ENCODE results near the gene OR2A12.

OR2A12 gene

DNA sequence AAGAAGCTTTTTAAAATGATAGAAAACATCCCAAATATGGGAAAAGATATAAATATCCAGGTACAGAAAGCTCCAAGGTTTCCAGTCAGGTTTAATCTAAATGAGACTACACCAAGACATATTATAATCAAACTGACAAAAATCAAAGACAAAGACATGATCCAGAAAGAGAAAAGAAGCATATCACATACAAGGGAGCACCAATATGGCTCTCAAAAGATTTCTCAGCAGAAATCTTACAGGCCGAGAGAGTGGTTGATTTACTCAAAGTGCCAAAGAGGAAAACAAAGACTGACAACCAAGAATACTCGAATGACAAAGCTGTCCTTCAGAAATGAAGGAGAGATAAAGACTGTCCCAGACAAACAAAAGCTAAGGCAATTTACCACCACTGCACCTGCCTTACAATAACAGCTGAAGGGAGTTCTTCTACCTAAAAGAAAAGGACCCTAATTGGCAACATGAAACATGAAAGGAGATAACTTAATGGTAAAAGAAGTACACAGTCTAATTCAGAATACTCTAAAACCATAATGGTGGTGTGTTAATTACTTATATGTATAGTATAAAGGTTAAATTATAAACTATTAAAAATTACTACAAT is 62.2 kb downstream of the OR2A12 start:
- no peak for DNase-seq (ENCODE audit: extremely low read depth, low read depth)
- no peak overlapping the region for H3K4me3 ChIP-seq (replicated peaks; ENCODE audit: low read depth, low read length)
- TF ChIP-seq, protein P1, sequence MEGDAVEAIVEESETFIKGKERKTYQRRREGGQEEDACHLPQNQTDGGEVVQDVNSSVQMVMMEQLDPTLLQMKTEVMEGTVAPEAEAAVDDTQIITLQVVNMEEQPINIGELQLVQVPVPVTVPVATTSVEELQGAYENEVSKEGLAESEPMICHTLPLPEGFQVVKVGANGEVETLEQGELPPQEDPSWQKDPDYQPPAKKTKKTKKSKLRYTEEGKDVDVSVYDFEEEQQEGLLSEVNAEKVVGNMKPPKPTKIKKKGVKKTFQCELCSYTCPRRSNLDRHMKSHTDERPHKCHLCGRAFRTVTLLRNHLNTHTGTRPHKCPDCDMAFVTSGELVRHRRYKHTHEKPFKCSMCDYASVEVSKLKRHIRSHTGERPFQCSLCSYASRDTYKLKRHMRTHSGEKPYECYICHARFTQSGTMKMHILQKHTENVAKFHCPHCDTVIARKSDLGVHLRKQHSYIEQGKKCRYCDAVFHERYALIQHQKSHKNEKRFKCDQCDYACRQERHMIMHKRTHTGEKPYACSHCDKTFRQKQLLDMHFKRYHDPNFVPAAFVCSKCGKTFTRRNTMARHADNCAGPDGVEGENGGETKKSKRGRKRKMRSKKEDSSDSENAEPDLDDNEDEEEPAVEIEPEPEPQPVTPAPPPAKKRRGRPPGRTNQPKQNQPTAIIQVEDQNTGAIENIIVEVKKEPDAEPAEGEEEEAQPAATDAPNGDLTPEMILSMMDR (IDR thresholded peaks at IDR 0.05; ENCODE audit: low read depth, low read length, missing control alignments) = no peak
